ENCODE results near the gene ZSCAN20. TPM values are rescaled to one million over a fixed set of nuclear protein-coding genes. Genes with fewer than 3 reads are reported as not detected.

Gene ZSCAN20
- polyA plus RNA-seq, 1 donor (not counting 4 experiments of a cell fraction or from before 2014, with no cell fraction given) = 3.1 TPM

GRCh38 chr1:33532250-33532649, 59.8 kb downstream of the ZSCAN20 start:
- H3K9ac ChIP-seq (ENCODE audit: control insufficient read depth, extremely low read depth, insufficient read depth, low read length) = no peak overlapping the region
- no peaks in the 10 kb centered on the region for H3K27me3 ChIP-seq (ENCODE audit: control insufficient read depth, extremely low read depth, insufficient read depth, low read length)
- DNase-seq (ENCODE audit: low read depth, low spot score) (no peak), FAIRE-seq (no peak)
- no peak overlapping the region for H3K4me3 ChIP-seq (ENCODE audit: control insufficient read depth in 2 of 3, extremely low read depth in 1 of 3, insufficient read depth in 2 of 3, low read depth in 1 of 3, low read length in 3 of 3)
- no peak overlapping the region for H3K27ac ChIP-seq (ENCODE audit: control insufficient read depth, insufficient read depth, low read length)
- dilution Hi-C loops (cut with MboI; ENCODE audit: extremely low pct_ligation_motif_present, low sequenced_read_pairs) = no loop called here
- no peak overlapping the region for H2AFZ ChIP-seq (ENCODE audit: control insufficient read depth, low read length)
- no peaks in the 10 kb centered on the region for H3K4me1 ChIP-seq (ENCODE audit: control insufficient read depth, extremely low read depth, insufficient read depth, low read length)
- no peaks in the 10 kb centered on the region for H4K20me1 ChIP-seq (ENCODE audit: control insufficient read depth, extremely low read depth, insufficient read depth, low read length)
- H3K9me1 ChIP-seq (ENCODE audit: control insufficient read depth, extremely low read depth, insufficient read depth, low read length) = no peaks in the 10 kb centered on the region
- H3K36me3 ChIP-seq (ENCODE audit: control insufficient read depth in 2 of 2, extremely low read depth in 1 of 2, insufficient read depth in 2 of 2, low read length in 2 of 2) = no peaks in the 10 kb centered on the region
- H3K9me3 ChIP-seq (ENCODE audit: control insufficient read depth, low read depth, low read length) = no peaks in the 10 kb centered on the region
- H3K79me2 ChIP-seq (ENCODE audit: control insufficient read depth, insufficient read depth, low read length) = no peaks in the 10 kb centered on the region
- TF ChIP-seq EZH2 (IDR thresholded peaks at IDR 0.05; ENCODE audit: low read length) (no peak), CTCF (optimal IDR thresholded peaks at IDR 0.05 in 1 of 3, IDR thresholded peaks at IDR 0.05 in 1 of 3, conservative IDR thresholded peaks at IDR 0.05 in 1 of 3; ENCODE audit: extremely low read depth in 1 of 3, insufficient read depth in 2 of 3, low read length in 3 of 3) (no peak)
- no peak overlapping the region for H3K4me2 ChIP-seq (ENCODE audit: control insufficient read depth, extremely low read depth, insufficient read depth, low read depth, low read length)

GRCh38 chr1:33532936-33533335, 60.5 kb downstream of the ZSCAN20 start:
- H3K27me3 ChIP-seq (ENCODE audit: control insufficient read depth, extremely low read depth, insufficient read depth, low read length) = no peaks in the 10 kb centered on the region
- no peak for FAIRE-seq
- no peak overlapping the region for H2AFZ ChIP-seq (ENCODE audit: control insufficient read depth, low read length)
- no peaks in the 10 kb centered on the region for H4K20me1 ChIP-seq (ENCODE audit: control insufficient read depth, extremely low read depth, insufficient read depth, low read length)
- no peaks in the 10 kb centered on the region for H3K9me3 ChIP-seq (ENCODE audit: control insufficient read depth, low read depth, low read length)
- DNase-seq (ENCODE audit: low read depth, low spot score) = no peak
- no peak overlapping the region for H3K27ac ChIP-seq (ENCODE audit: control insufficient read depth, insufficient read depth, low read length)
- no peaks in the 10 kb centered on the region for H3K9me1 ChIP-seq (ENCODE audit: control insufficient read depth, extremely low read depth, insufficient read depth, low read length)
- no peaks in the 10 kb centered on the region for H3K79me2 ChIP-seq (ENCODE audit: control insufficient read depth, insufficient read depth, low read length)
- no peak overlapping the region for H3K4me3 ChIP-seq (ENCODE audit: control insufficient read depth in 2 of 3, extremely low read depth in 1 of 3, insufficient read depth in 2 of 3, low read depth in 1 of 3, low read length in 3 of 3)
- no peaks in the 10 kb centered on the region for H3K36me3 ChIP-seq (ENCODE audit: control insufficient read depth in 2 of 2, extremely low read depth in 1 of 2, insufficient read depth in 2 of 2, low read length in 2 of 2)
- dilution Hi-C loops (cut with MboI; ENCODE audit: extremely low pct_ligation_motif_present, low sequenced_read_pairs) = no loop called here
- no peaks in the 10 kb centered on the region for H3K4me1 ChIP-seq (ENCODE audit: control insufficient read depth, extremely low read depth, insufficient read depth, low read length)
- TF ChIP-seq CTCF (optimal IDR thresholded peaks at IDR 0.05 in 1 of 3, IDR thresholded peaks at IDR 0.05 in 1 of 3, conservative IDR thresholded peaks at IDR 0.05 in 1 of 3; ENCODE audit: extremely low read depth in 1 of 3, insufficient read depth in 2 of 3, low read length in 3 of 3) (no peak), EZH2 (IDR thresholded peaks at IDR 0.05; ENCODE audit: low read length) (no peak)
- H3K4me2 ChIP-seq (ENCODE audit: control insufficient read depth, extremely low read depth, insufficient read depth, low read depth, low read length) = no peak overlapping the region
- H3K9ac ChIP-seq (ENCODE audit: control insufficient read depth, extremely low read depth, insufficient read depth, low read length) = no peak overlapping the region

Measured in keratinocyte (primary cell).